Stomach smooth muscle (tissue), 2 donors: ENCODE data around the gene KBTBD3.
"Not testable (repeated sequence)": the region's sequence is repeated elsewhere in the genome, so short reads cannot be mapped to it uniquely, and the experiment has no call there.

Source experiments
- H3K27ac ChIP-seq: one replicate; pipeline ENCODE4 v1.7.0; 2013; ENCODE audit warnings: mild to moderate bottlenecking, low read length, inconsistent platforms
- H3K27me3 ChIP-seq, 2 donors: one replicate each; pipeline ENCODE4 v1.7.0; 2013; ENCODE audit warnings: low read length in 2 of 2; ENCODE audit not compliant: insufficient read depth in 2 of 2, control insufficient read depth in 1 of 2
- H3K36me3 ChIP-seq, 2 donors: one replicate each; pipeline ENCODE4 v1.7.0; 2013; ENCODE audit warnings: low read length in 2 of 2; ENCODE audit not compliant: control insufficient read depth in 2 of 2, insufficient read depth in 2 of 2
- H3K4me1 ChIP-seq: one replicate; pipeline ENCODE4 v1.7.0; 2013; ENCODE audit warnings: low read length; ENCODE audit not compliant: control insufficient read depth, insufficient read depth
- H3K4me3 ChIP-seq, 2 donors: one replicate each; pipeline ENCODE4 v1.7.0; 2013; ENCODE audit warnings: low read length in 2 of 2
- H3K9ac ChIP-seq, 2 donors: one replicate each; pipeline ENCODE4 v1.7.0; 2013; ENCODE audit warnings: low read length in 2 of 2, mild to moderate bottlenecking in 1 of 2
- H3K9me3 ChIP-seq, 2 donors: one replicate each; pipeline ENCODE4 v1.7.0; 2013; ENCODE audit warnings: low read length in 2 of 2; ENCODE audit not compliant: control insufficient read depth in 2 of 2
- donor health status: healthy.
- donor health status: Pancreatic carcinoma.

Gene KBTBD3

GRCh38 chr11:106021967-106022794 is 55.0 kb downstream of the KBTBD3 start, which contains the start of gene MSANTD4:
TSS of gene MSANTD4 (minus strand) at chr11:106022240. CDS start at chr11:106010917, 11,323 bp downstream.
- no peaks in the 10 kb centered on the region for H3K27me3 ChIP-seq
- H3K27ac ChIP-seq: peak within 1 kb of the TSS; percentile 63
- H3K36me3 ChIP-seq: no peaks in the 10 kb centered on the region
- peak within 1 kb of the TSS; percentile 84 to 86 for H3K4me3 ChIP-seq
- peak within 1 kb of the TSS; percentile 74 to 82 for H3K9ac ChIP-seq
- no peaks in the 10 kb centered on the region for H3K4me1 ChIP-seq
- H3K9me3 ChIP-seq: no peaks in the 10 kb centered on the region

GRCh38 chr11:106021181-106021966 is 55.8 kb downstream of the KBTBD3 start:
- H3K36me3 ChIP-seq: no peaks in the 10 kb centered on the region
- peak overlapping the region; percentile 63 for H3K27ac ChIP-seq
- H3K4me1 ChIP-seq: no peaks in the 10 kb centered on the region
- no peaks in the 10 kb centered on the region for H3K9me3 ChIP-seq
- peak overlapping the region; percentile 74 to 82 for H3K9ac ChIP-seq
- H3K4me3 ChIP-seq: peak overlapping the region; percentile 84 to 86
- H3K27me3 ChIP-seq: no peaks in the 10 kb centered on the region

GRCh38 chr11:106017093-106017492 is 60.1 kb downstream of the KBTBD3 start:
- Histone ChIP-seq H3K36me3 (no peaks in the 10 kb centered on the region), H3K9me3 (no peaks in the 10 kb centered on the region), H3K4me1 (no peaks in the 10 kb centered on the region), H3K27me3 (no peaks in the 10 kb centered on the region), H3K9ac (no peak overlapping the region), H3K27ac (no peak overlapping the region), H3K4me3 (no peak overlapping the region)

- no peak overlapping the region for H3K27ac ChIP-seq
- no peaks in the 10 kb centered on the region for H3K4me1 ChIP-seq
- no peaks in the 10 kb centered on the region for H3K27me3 ChIP-seq
- no peak overlapping the region for H3K4me3 ChIP-seq
- no peak overlapping the region for H3K9ac ChIP-seq
- H3K9me3 ChIP-seq: no peaks in the 10 kb centered on the region
- H3K36me3 ChIP-seq: peaks cover 4 to 6% of the 10 kb centered on the region in 2 donors
These were observed 62.1 kb downstream of the KBTBD3 start for GRCh38 chr11:106015066-106015465.

- H3K4me3 ChIP-seq: no peak overlapping the region
- H3K9me3 ChIP-seq: no peaks in the 10 kb centered on the region
- no peaks in the 10 kb centered on the region for H3K27me3 ChIP-seq
- H3K36me3 ChIP-seq: peaks cover 7 to 9% of the 10 kb centered on the region in 2 donors
- no peaks in the 10 kb centered on the region for H3K4me1 ChIP-seq
- no peak overlapping the region for H3K9ac ChIP-seq
- no peak overlapping the region for H3K27ac ChIP-seq
These were observed 62.5 kb downstream of the KBTBD3 start for GRCh38 chr11:106014620-106015019.

GRCh38 chr11:106014035-106014434 is 63.1 kb downstream of the KBTBD3 start:
- Histone ChIP-seq H3K27me3 (no peaks in the 10 kb centered on the region), H3K27ac (no peak overlapping the region), H3K36me3 (peaks cover 11% of the 10 kb centered on the region in 2 donors), H3K4me3 (no peak overlapping the region), H3K4me1 (no peaks in the 10 kb centered on the region), H3K9me3 (no peaks in the 10 kb centered on the region), H3K9ac (no peak overlapping the region)

- H3K4me3 ChIP-seq: no peak overlapping the region
- no peak overlapping the region for H3K9ac ChIP-seq
- no peaks in the 10 kb centered on the region for H3K27me3 ChIP-seq
- no peaks in the 10 kb centered on the region for H3K9me3 ChIP-seq
- peaks cover 14% of the 10 kb centered on the region in 2 donors for H3K36me3 ChIP-seq
- H3K27ac ChIP-seq: no peak overlapping the region
- H3K4me1 ChIP-seq: no peaks in the 10 kb centered on the region
These were observed 64.4 kb downstream of the KBTBD3 start for GRCh38 chr11:106012744-106013143.

GRCh38 chr11:106011481-106011880 is 65.7 kb downstream of the KBTBD3 start:
- H3K4me1 ChIP-seq: no peaks in the 10 kb centered on the region
- H3K36me3 ChIP-seq: peaks cover 14 to 16% of the 10 kb centered on the region in 2 donors
- no peaks in the 10 kb centered on the region for H3K9me3 ChIP-seq
- H3K9ac ChIP-seq: no peak overlapping the region
- H3K27me3 ChIP-seq: no peaks in the 10 kb centered on the region
- H3K27ac ChIP-seq: no peak overlapping the region
- no peak overlapping the region for H3K4me3 ChIP-seq

- H3K4me1 ChIP-seq, H3K36me3 ChIP-seq, H3K9me3 ChIP-seq, H3K27ac ChIP-seq, H3K9ac ChIP-seq, H3K4me3 ChIP-seq, H3K27me3 ChIP-seq: not testable (repeated sequence)
These were observed 74.1 kb downstream of the KBTBD3 start for GRCh38 chr11:106003094-106003493.

GRCh38 chr11:106001304-106002012 is 75.7 kb downstream of the KBTBD3 start:
- H3K27me3 ChIP-seq: no peaks in the 10 kb centered on the region
- H3K27ac ChIP-seq: no peak overlapping the region
- H3K9me3 ChIP-seq: peaks cover 2 to 3% of the 10 kb centered on the region in 2 donors
- H3K4me1 ChIP-seq: no peaks in the 10 kb centered on the region
- no peak overlapping the region for H3K9ac ChIP-seq
- peaks cover 5 to 8% of the 10 kb centered on the region in 2 donors for H3K36me3 ChIP-seq
- H3K4me3 ChIP-seq: no peak overlapping the region
